Left forelimb (tissue), 1 donor: Measurements from ENCODE around the gene TTLL8.

Experiments
- DNase-seq: peaks from one replicate; pipeline ENCODE4 v3.0.0-alpha.2; 2018; ENCODE audit warnings: low spot score

The TTLL8 gene

GRCh38 chr22:50061141-50061823 is 3.2 kb upstream of the TTLL8 start:
- DNase-seq: no peak

GRCh38 chr22:50060441-50061140 is 2.5 kb upstream of the TTLL8 start:
- DNase-seq: no peak

- DNase-seq: no peak
Observed at GRCh38 chr22:50059881-50060262, 1.8 kb upstream of the TTLL8 start.

GRCh38 chr22:50058906-50059880 is 1.1 kb upstream of the TTLL8 start:
- DNase-seq: no peak

GRCh38 chr22:50057278-50058060 is 629 bp downstream of the TTLL8 start:
- no peak for DNase-seq

GRCh38 chr22:50056214-50056972 is 1.7 kb downstream of the TTLL8 start:
- DNase-seq: no peak

GRCh38 chr22:50053861-50054260 is 4.2 kb downstream of the TTLL8 start:
- no peak for DNase-seq

GRCh38 chr22:50051930-50052329 is 6.2 kb downstream of the TTLL8 start:
- no peak for DNase-seq

GRCh38 chr22:50049299-50050195 is 8.6 kb downstream of the TTLL8 start:
- no peak for DNase-seq

- DNase-seq: no peak
Observed at GRCh38 chr22:50048836-50049235, 9.3 kb downstream of the TTLL8 start.

GRCh38 chr22:50048061-50048765 is 9.9 kb downstream of the TTLL8 start:
- no peak for DNase-seq

GRCh38 chr22:50047346-50047745 is 10.8 kb downstream of the TTLL8 start:
- DNase-seq: no peak

GRCh38 chr22:50046481-50047245 is 11.4 kb downstream of the TTLL8 start:
- DNase-seq: no peak

- no peak for DNase-seq
Observed at GRCh38 chr22:50046019-50046415, 12.1 kb downstream of the TTLL8 start.

- DNase-seq: no peak
Observed at GRCh38 chr22:50045211-50046018, 12.7 kb downstream of the TTLL8 start.

GRCh38 chr22:50044485-50045118 is 13.5 kb downstream of the TTLL8 start:
- no peak for DNase-seq

GRCh38 chr22:50041361-50042065 is 16.6 kb downstream of the TTLL8 start:
- no peak for DNase-seq
